ENCODE results near the gene HOXB5.

Gene HOXB5

GRCh38 chr17:48615047-48615962 is 21.7 kb upstream of the HOXB5 start, which contains the start of gene HOXB8:
Gene HOXB8 (minus strand): TSS chr17:48615292. CDS start chr17:48614704, 588 bp downstream.
- no peak for DNase-seq (ENCODE audit: low spot score)
- Mint-ChIP-seq H3K4me3 (peak within 1 kb of the TSS; percentile 50), H3K9me3 (no peaks in the 10 kb centered on the region), H3K27me3 (ENCODE audit: low read depth) (peaks cover 88% of the 10 kb centered on the region), H3K4me1 (ENCODE audit: low read depth) (peaks cover 39% of the 10 kb centered on the region), H3K36me3 (ENCODE audit: low read depth) (peaks cover 5% of the 10 kb centered on the region), H3K27ac (peak within 1 kb of the TSS; percentile 80)

GRCh38 chr17:48613862-48614694 is 20.5 kb upstream of the HOXB5 start:
- peak overlapping the region; percentile 68 for H3K27ac Mint-ChIP-seq
- H3K36me3 Mint-ChIP-seq (ENCODE audit: low read depth): peaks cover 5% of the 10 kb centered on the region
- peak overlapping the region; percentile 67 for H3K4me3 Mint-ChIP-seq
- no peaks in the 10 kb centered on the region for H3K9me3 Mint-ChIP-seq
- H3K27me3 Mint-ChIP-seq (ENCODE audit: low read depth): peaks cover 86% of the 10 kb centered on the region
- DNase-seq (ENCODE audit: low spot score): no peak
- H3K4me1 Mint-ChIP-seq (ENCODE audit: low read depth): peaks cover 37% of the 10 kb centered on the region

GRCh38 chr17:48612854-48613691 is 19.5 kb upstream of the HOXB5 start:
- peak overlapping the region; percentile 83 for H3K4me3 Mint-ChIP-seq
- no peaks in the 10 kb centered on the region for H3K9me3 Mint-ChIP-seq
- no peak for DNase-seq (ENCODE audit: low spot score)
- H3K27ac Mint-ChIP-seq: peak overlapping the region; percentile 69
- H3K27me3 Mint-ChIP-seq (ENCODE audit: low read depth): peaks cover 84% of the 10 kb centered on the region
- peaks cover 3% of the 10 kb centered on the region for H3K36me3 Mint-ChIP-seq (ENCODE audit: low read depth)
- H3K4me1 Mint-ChIP-seq (ENCODE audit: low read depth): peaks cover 29% of the 10 kb centered on the region

- H3K27ac Mint-ChIP-seq: peak overlapping the region; percentile 37
Observed at GRCh38 chr17:48612456-48612853, 18.9 kb upstream of the HOXB5 start.

GRCh38 chr17:48611681-48612455 is 18.3 kb upstream of the HOXB5 start:
- no peak for DNase-seq (ENCODE audit: low spot score)
- H3K4me1 Mint-ChIP-seq (ENCODE audit: low read depth): peaks cover 22% of the 10 kb centered on the region
- H3K4me3 Mint-ChIP-seq: peak overlapping the region; percentile 90
- peak overlapping the region; percentile 57 for H3K27ac Mint-ChIP-seq
- peaks cover 84% of the 10 kb centered on the region for H3K27me3 Mint-ChIP-seq (ENCODE audit: low read depth)
- no peaks in the 10 kb centered on the region for H3K9me3 Mint-ChIP-seq
- H3K36me3 Mint-ChIP-seq (ENCODE audit: low read depth): peaks cover 3% of the 10 kb centered on the region

More at GRCh38 chr17:48612456-48612853, 18.9 kb upstream of the HOXB5 start:
- no peaks in the 10 kb centered on the region for H3K9me3 Mint-ChIP-seq
- H3K4me3 Mint-ChIP-seq: peak overlapping the region; percentile 68
- H3K4me1 Mint-ChIP-seq (ENCODE audit: low read depth): peaks cover 28% of the 10 kb centered on the region
- peaks cover 84% of the 10 kb centered on the region for H3K27me3 Mint-ChIP-seq (ENCODE audit: low read depth)
- DNase-seq (ENCODE audit: low spot score): no peak
- peaks cover 3% of the 10 kb centered on the region for H3K36me3 Mint-ChIP-seq (ENCODE audit: low read depth)

GRCh38 chr17:48611213-48611612 is 17.6 kb upstream of the HOXB5 start:
- peaks cover 83% of the 10 kb centered on the region for H3K27me3 Mint-ChIP-seq (ENCODE audit: low read depth)
- no peaks in the 10 kb centered on the region for H3K9me3 Mint-ChIP-seq
- DNase-seq (ENCODE audit: low spot score): no peak
- peak overlapping the region; percentile 13 for H3K27ac Mint-ChIP-seq
- H3K36me3 Mint-ChIP-seq (ENCODE audit: low read depth): peaks cover 3% of the 10 kb centered on the region
- H3K4me1 Mint-ChIP-seq (ENCODE audit: low read depth): peaks cover 22% of the 10 kb centered on the region
- H3K4me3 Mint-ChIP-seq: peak overlapping the region; percentile 90

- peak; percentile 54 for DNase-seq (ENCODE audit: low spot score)
- Mint-ChIP-seq H3K27me3 (ENCODE audit: low read depth) (peaks cover 80% of the 10 kb centered on the region), H3K9me3 (no peaks in the 10 kb centered on the region), H3K36me3 (ENCODE audit: low read depth) (peaks cover 1% of the 10 kb centered on the region), H3K4me1 (ENCODE audit: low read depth) (peaks cover 22% of the 10 kb centered on the region), H3K4me3 (peak within 1 kb of the TSS; percentile 90), H3K27ac (peak within 1 kb of the TSS; percentile 57)
Observed at GRCh38 chr17:48610282-48611211, 17.0 kb upstream of the HOXB5 start, which contains the start of gene HOXB7. Gene HOXB7 (minus strand): TSS chr17:48611017. CDS start chr17:48610918, 99 bp downstream.

GRCh38 chr17:48609759-48610281 is 16.2 kb upstream of the HOXB5 start:
- no peak overlapping the region for H3K27ac Mint-ChIP-seq
- peaks cover 20% of the 10 kb centered on the region for H3K4me1 Mint-ChIP-seq (ENCODE audit: low read depth)
- H3K27me3 Mint-ChIP-seq (ENCODE audit: low read depth): peaks cover 78% of the 10 kb centered on the region
- no peak for DNase-seq (ENCODE audit: low spot score)
- H3K4me3 Mint-ChIP-seq: peak overlapping the region; percentile 90
- no peaks in the 10 kb centered on the region for H3K9me3 Mint-ChIP-seq
- H3K36me3 Mint-ChIP-seq (ENCODE audit: low read depth): peaks cover 1% of the 10 kb centered on the region

GRCh38 chr17:48609033-48609432 is 15.5 kb upstream of the HOXB5 start:
- DNase-seq (ENCODE audit: low spot score): no peak
- Mint-ChIP-seq H3K4me1 (ENCODE audit: low read depth) (peaks cover 20% of the 10 kb centered on the region), H3K36me3 (ENCODE audit: low read depth) (peaks cover 1% of the 10 kb centered on the region), H3K27me3 (ENCODE audit: low read depth) (peaks cover 79% of the 10 kb centered on the region), H3K4me3 (peak overlapping the region; percentile 3), H3K27ac (no peak overlapping the region), H3K9me3 (no peaks in the 10 kb centered on the region)

GRCh38 chr17:48608494-48608834 is 14.9 kb upstream of the HOXB5 start:
- no peak for DNase-seq (ENCODE audit: low spot score)
- no peaks in the 10 kb centered on the region for H3K9me3 Mint-ChIP-seq
- peaks cover 79% of the 10 kb centered on the region for H3K27me3 Mint-ChIP-seq (ENCODE audit: low read depth)
- peaks cover 22% of the 10 kb centered on the region for H3K4me1 Mint-ChIP-seq (ENCODE audit: low read depth)
- H3K36me3 Mint-ChIP-seq (ENCODE audit: low read depth): peaks cover 1% of the 10 kb centered on the region
- H3K27ac Mint-ChIP-seq: no peak overlapping the region
- no peak overlapping the region for H3K4me3 Mint-ChIP-seq

- Mint-ChIP-seq H3K27me3 (ENCODE audit: low read depth) (peaks cover 80% of the 10 kb centered on the region), H3K4me3 (no peak overlapping the region), H3K27ac (no peak overlapping the region), H3K9me3 (no peaks in the 10 kb centered on the region), H3K4me1 (ENCODE audit: low read depth) (peaks cover 17% of the 10 kb centered on the region), H3K36me3 (ENCODE audit: low read depth) (peaks cover 1% of the 10 kb centered on the region)
- DNase-seq (ENCODE audit: low spot score): no peak
Observed at GRCh38 chr17:48606892-48607614, 13.5 kb upstream of the HOXB5 start.

All from T-helper 2 cell treated with Interferon-gamma antibody and Interleukin-4, amounts not matched to agents 5 μg/mL and 100 μg/mL, for 36 hours (primary cell).